Measurements from ENCODE around the gene HTR3B. TPM values are rescaled to one million over a fixed set of nuclear protein-coding genes. Genes with fewer than 3 reads are reported as not detected.

HTR3B gene
- total and polyA plus RNA-seq, 2 donors (not counting 1 experiment from before 2014, with no cell fraction given), result not detected

DNA sequence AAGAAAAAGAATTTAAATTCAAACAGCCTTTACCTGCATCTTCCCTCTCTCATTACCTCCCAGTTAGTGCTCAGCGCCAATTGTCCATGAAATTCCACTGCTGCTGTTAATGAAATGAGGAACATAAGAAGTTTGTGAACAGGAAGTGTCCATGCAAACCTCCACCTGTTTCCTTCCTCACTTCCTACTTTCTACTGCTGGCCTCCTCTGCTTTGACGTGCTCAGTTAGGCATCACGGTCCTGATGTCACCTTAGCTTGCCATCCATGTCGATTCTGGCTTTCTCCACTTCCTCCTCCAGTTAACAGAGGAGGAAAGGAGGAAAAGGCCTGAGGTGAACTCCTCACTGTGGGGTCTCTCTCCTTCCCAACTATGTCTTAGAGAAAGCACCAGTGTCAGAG lies 43.4 kb downstream of the HTR3B start:
- Mint-ChIP-seq H3K4me3 (peak overlapping the region; percentile 62), H3K27me3 (peaks cover 7% of the 10 kb centered on the region), H3K9me3 (ENCODE audit: insufficient read depth) (no peaks in the 10 kb centered on the region), H3K4me1 (peaks cover 32% of the 10 kb centered on the region), H3K27ac (peak overlapping the region; percentile 80)
- H3K79me2 ChIP-seq (ENCODE audit: control insufficient read depth, insufficient read depth, low read length), result no peaks in the 10 kb centered on the region
- ChIA-PET CTCF (interaction anchor here (1.2 to 2.1 kb wide), 2 partner anchors 11 to 29 kb away, joined by 3 to 7 read pairs; no protein-coding TSS in a partner anchor), POLR2A (no interaction called here)
- no peaks in the 10 kb centered on the region for H3K36me3 ChIP-seq (replicated peaks in 1 of 2; ENCODE audit: control extremely low read depth in 1 of 2, control insufficient read depth in 1 of 2, extremely low read depth in 1 of 2, insufficient read depth in 2 of 2, low read length in 1 of 2)
- no CpG with 5 or more reads among the region's 4 CpGs for WGBS (ENCODE audit: insufficient coverage)
- peaks cover 26 to 42% of the 10 kb centered on the region in 2 donors for H3K4me1 ChIP-seq (ENCODE audit: control insufficient read depth in 2 of 2, insufficient read depth in 2 of 2, low read length in 2 of 2)
- no peak for TF ChIP-seq CTCF (IDR thresholded peaks at IDR 0.05)
- no peak for TF ChIP-seq EZH2 (IDR thresholded peaks at IDR 0.05; ENCODE audit: borderline replicate concordance, insufficient read depth, low read depth, low read length, poor library complexity, severe bottlenecking)
- H2AFZ ChIP-seq (ENCODE audit: insufficient read depth, low read depth, low read length, poor library complexity, severe bottlenecking), result no peak overlapping the region
- intact Hi-C loops (cut with micrococcal nuclease), result loop anchor here (2.0 kb wide), 1 partner anchor 29 kb away; no protein-coding TSS in a partner anchor
- H3K9ac ChIP-seq (ENCODE audit: low read length), result no peak overlapping the region
- H3K27ac ChIP-seq (ENCODE audit: low read length in 2 of 2), result peak overlapping the region; percentile 48 to 59
- no peaks in the 10 kb centered on the region for H4K20me1 ChIP-seq (ENCODE audit: control insufficient read depth, insufficient read depth, low read length, poor library complexity, severe bottlenecking)
- H3K27me3 ChIP-seq (replicated peaks in 1 of 4; ENCODE audit: control extremely low read depth in 1 of 4, control insufficient read depth in 3 of 4, insufficient read depth in 4 of 4, low read length in 3 of 4), result peaks cover 0 to 3% (median 0%) of the 10 kb centered on the region in 4 experiments
- DNase-seq (peak; percentile 69), ATAC-seq (ENCODE audit: low read depth) (peak; percentile 54)
- no peaks in the 10 kb centered on the region for H3K9me3 ChIP-seq (ENCODE audit: control extremely low read depth in 1 of 3, control insufficient read depth in 2 of 3, insufficient read depth in 1 of 3, low read length in 2 of 3)
- H3K4me2 ChIP-seq (replicated peaks; ENCODE audit: low read depth, low read length, poor library complexity, severe bottlenecking), result peak overlapping the region; percentile 32
- no peak overlapping the region for H3K4me3 ChIP-seq (ENCODE audit: control extremely low read depth in 1 of 5, extremely low read depth in 1 of 5, insufficient read depth in 1 of 5, low read depth in 2 of 5, low read length in 4 of 5)

DNA sequence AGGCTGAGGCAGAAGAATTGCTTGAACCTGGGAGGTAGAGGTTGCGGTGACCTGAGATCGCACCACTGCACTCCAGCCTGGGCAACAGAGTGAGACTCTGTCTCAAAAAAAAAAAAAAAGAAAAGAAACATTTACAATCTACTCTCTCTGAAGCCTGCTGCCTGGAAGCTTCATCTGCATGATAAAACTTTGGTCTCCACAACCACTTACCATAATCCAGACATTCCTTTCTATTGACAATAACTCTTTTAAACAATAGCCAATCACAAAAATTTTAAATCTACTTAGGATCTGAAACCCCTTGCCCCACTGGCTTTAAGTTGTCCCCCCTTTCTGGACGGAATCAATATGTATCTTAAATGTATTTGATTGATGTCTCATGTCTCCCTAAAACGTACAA lies 45.3 kb downstream of the HTR3B start:
- no peak overlapping the region for H3K4me2 ChIP-seq (replicated peaks; ENCODE audit: low read depth, low read length, poor library complexity, severe bottlenecking)
- no peak overlapping the region for H3K4me3 Mint-ChIP-seq
- TF ChIP-seq EZH2 (IDR thresholded peaks at IDR 0.05; ENCODE audit: borderline replicate concordance, insufficient read depth, low read depth, low read length, poor library complexity, severe bottlenecking) (no peak), CTCF (IDR thresholded peaks at IDR 0.05) (no peak)
- H3K9me3 Mint-ChIP-seq (ENCODE audit: insufficient read depth), result no peaks in the 10 kb centered on the region
- H3K27me3 ChIP-seq (replicated peaks in 1 of 4; ENCODE audit: control extremely low read depth in 1 of 4, control insufficient read depth in 3 of 4, insufficient read depth in 4 of 4, low read length in 3 of 4), result peaks cover 0 to 4% (median 2%) of the 10 kb centered on the region in 4 experiments
- H4K20me1 ChIP-seq (ENCODE audit: control insufficient read depth, insufficient read depth, low read length, poor library complexity, severe bottlenecking), result no peaks in the 10 kb centered on the region
- no peak overlapping the region for H3K4me3 ChIP-seq (ENCODE audit: control extremely low read depth in 1 of 5, extremely low read depth in 1 of 5, insufficient read depth in 1 of 5, low read depth in 2 of 5, low read length in 4 of 5)
- CTCF ChIA-PET, result no interaction called here
- peaks cover 7% of the 10 kb centered on the region for H3K27me3 Mint-ChIP-seq
- POLR2A ChIA-PET, result interaction anchor here (0.7 kb wide), 1 partner anchor 37 kb away, joined by 7 read pairs; no protein-coding TSS in a partner anchor
- H3K9me3 ChIP-seq (ENCODE audit: control extremely low read depth in 1 of 3, control insufficient read depth in 2 of 3, insufficient read depth in 1 of 3, low read length in 2 of 3), result no peaks in the 10 kb centered on the region
- ATAC-seq (ENCODE audit: low read depth) (no peak), DNase-seq (no peak)
- no peaks in the 10 kb centered on the region for H3K36me3 ChIP-seq (replicated peaks in 1 of 2; ENCODE audit: control extremely low read depth in 1 of 2, control insufficient read depth in 1 of 2, extremely low read depth in 1 of 2, insufficient read depth in 2 of 2, low read length in 1 of 2)
- H3K4me1 Mint-ChIP-seq, result peaks cover 28% of the 10 kb centered on the region
- no peak overlapping the region for H3K27ac Mint-ChIP-seq
- no peak overlapping the region for H2AFZ ChIP-seq (ENCODE audit: insufficient read depth, low read depth, low read length, poor library complexity, severe bottlenecking)
- WGBS (ENCODE audit: insufficient coverage), result 88% methylated on average over 4 of the region's 4 CpGs
- intact Hi-C loops (cut with micrococcal nuclease), result loop anchor here (2.0 kb wide), 1 partner anchor 27 kb away; no protein-coding TSS in a partner anchor
- H3K9ac ChIP-seq (ENCODE audit: low read length), result no peak overlapping the region
- H3K27ac ChIP-seq (ENCODE audit: low read length in 2 of 2), result no peak overlapping the region
- H3K79me2 ChIP-seq (ENCODE audit: control insufficient read depth, insufficient read depth, low read length), result no peaks in the 10 kb centered on the region
- peaks cover 26 to 34% of the 10 kb centered on the region in 2 donors for H3K4me1 ChIP-seq (ENCODE audit: control insufficient read depth in 2 of 2, insufficient read depth in 2 of 2, low read length in 2 of 2)

Data from B cell (primary cell).